Fibroblast of gingiva (primary cell): Measurements from ENCODE around the gene SLIT3.
"Not testable (repeated sequence)": the region's sequence is repeated elsewhere in the genome, so short reads cannot be mapped to it uniquely, and the experiment has no call there.

ENCODE experiments used
- DNase-seq: peaks from one replicate; pipeline ENCODE4 v3.0.0-alpha.2; 2011; ENCODE audit warnings: low read depth

The SLIT3 gene

DNA sequence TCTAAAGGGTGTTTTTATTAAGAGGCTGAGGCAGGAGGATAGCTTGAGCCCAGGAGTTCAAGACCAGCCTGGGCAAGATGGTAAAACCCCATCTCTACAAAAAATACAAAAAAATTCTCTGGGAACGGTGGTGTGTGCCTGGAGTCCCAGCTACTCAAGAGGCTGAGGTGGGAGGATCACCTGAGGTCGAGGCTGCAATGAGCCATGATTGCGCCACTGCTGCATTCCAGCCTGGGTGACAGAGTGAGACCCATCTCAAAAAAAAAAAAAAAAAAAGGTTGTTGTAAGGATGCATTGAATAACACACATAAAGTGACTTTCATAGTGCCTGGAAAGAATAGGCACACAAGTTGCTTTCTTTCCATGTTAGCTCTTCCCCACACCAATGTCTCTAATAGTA, 662.1 kb downstream of the SLIT3 start:
- DNase-seq, result not testable (repeated sequence)

DNA sequence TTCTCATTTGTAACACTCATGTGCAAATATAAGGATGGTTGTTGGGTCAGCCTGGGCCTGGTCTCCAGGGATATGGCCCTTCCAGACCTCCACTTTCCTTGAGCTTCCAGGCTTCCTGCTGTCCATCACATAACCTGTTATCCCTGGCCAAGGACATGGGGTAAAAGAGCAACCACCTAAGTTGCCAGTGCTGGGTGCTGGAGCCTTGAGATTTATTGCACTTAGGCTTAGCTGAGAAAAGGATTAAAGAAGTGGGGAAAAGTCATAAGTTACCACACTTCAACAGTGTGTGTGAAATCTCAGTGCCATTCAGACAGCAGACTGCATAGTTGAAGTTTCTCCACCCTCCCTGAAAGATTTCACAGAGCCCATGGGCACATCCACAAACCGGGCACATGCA, 663.1 kb downstream of the SLIT3 start:
- DNase-seq, result no peak

DNA sequence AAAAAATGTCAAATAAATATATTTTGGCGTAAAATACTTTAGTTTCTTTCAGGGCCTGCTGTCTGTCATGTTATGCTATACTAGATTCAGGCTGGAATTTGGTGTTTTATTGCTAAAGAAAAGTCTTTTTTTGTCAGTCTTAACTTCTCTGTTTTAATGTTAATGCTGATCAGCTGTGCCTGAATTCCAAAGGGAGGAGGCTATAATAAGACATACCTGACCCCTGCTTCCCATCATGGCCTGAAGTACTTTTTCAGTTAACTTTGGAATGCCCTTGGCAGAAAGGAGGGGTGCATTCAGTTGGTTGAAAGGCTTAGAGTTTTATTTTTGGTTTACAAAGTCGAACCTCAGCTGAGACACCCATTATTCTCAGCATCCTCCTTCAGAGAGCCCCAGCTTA, 663.7 kb downstream of the SLIT3 start:
- no peak for DNase-seq

DNA sequence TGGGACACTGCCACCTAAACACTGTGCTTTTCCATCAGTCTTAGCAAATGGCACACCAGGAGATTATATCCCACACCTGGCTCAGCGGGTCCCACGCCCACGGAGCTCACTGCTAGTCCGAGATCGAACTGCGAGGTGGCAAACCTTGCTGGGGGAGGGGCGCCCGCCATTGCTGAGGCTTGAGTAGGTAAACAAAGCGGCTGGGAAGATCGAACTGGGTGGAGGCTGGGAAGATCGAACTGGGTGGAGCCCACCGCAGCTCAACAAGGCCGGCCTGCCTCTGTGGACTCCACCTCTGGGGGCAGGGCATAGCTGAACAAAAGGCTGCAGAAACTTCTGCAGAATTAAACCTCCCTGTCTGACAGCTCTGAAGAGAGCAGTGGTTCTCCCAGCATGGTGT, 670.0 kb downstream of the SLIT3 start:
- DNase-seq, result not testable (repeated sequence)

DNA sequence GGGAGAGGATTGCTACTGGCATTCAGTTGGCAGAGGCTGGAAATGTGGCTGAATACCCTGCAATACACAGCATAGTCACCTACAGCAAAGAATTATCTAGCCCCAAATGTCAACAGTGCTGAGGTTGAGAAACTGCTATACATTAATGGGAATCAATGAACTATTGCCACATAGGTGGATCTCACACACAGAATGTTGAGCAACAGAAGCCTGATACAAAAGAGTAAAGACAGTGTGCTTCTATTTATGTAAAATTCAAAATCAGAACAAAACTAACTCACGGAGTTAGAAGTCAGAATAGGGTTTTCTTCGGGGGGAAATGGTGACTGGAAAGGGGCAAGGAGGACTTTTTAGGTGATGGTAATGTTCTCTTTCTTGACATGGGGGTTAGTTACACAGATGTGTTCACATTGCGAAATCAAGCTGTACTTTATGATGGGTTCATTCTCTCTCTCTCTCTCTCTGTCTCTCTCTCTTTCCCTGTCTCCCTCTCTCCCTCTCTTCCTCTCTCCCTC, 676.0 kb downstream of the SLIT3 start:
- DNase-seq, result peak; percentile 11

DNA sequence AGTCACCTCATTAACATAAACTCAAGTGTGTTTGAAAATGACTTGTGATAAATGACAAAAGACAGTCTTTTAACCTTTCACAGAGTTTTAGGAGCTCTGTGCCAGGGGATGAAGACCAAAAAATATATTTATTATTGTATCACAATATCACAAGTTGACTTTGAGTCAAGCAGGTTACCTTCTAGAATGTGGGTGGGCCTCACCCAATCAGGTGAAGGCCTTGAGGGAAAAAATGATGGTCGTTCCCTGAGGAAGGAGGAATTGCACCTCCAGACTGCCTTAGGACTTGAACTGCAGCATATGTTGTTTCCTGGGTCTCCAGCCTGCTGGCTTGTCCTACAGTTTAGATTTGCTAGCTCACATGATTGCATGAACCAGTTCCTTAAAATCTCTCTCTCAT, 680.1 kb downstream of the SLIT3 start:
- no peak for DNase-seq

DNA sequence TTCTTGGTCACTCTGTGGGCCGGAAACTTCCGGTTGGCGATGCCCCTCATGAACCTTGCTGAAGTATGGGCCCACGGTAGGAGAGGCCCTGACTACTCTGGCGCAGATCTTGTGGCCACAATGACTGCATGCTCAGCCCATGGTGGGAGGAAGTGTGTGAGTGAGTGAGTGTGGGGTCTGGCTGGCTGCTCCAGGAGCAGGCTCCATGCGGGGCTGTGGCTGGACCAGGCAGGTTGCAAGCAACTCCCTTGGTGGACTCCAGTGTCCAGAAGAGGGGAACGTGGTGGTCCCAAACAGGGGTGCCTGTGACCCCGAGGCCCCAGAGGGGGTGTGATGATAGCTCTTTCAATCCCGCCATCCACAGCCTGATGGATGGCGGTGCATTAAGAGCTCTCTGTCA, 686.3 kb downstream of the SLIT3 start:
- DNase-seq, result no peak

DNA sequence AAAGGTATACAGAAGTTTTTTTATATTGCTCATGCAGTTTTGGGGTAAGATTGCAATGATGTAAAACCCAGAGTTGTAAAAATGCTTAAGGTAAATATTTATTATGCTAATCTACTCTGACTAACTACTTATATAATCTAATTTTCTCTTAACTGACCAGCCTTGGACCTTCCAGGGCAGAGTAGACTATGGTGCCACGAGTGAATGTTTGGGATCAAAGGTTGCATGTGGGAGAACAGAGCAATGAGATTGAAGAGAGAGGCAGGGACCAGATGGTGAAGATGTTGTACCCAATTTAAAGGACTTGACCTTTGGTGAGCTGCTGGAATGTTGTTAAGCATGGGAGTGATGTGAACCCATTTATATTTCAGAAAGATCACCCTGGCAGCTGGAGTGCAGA, 686.9 kb downstream of the SLIT3 start:
- no peak for DNase-seq

DNA sequence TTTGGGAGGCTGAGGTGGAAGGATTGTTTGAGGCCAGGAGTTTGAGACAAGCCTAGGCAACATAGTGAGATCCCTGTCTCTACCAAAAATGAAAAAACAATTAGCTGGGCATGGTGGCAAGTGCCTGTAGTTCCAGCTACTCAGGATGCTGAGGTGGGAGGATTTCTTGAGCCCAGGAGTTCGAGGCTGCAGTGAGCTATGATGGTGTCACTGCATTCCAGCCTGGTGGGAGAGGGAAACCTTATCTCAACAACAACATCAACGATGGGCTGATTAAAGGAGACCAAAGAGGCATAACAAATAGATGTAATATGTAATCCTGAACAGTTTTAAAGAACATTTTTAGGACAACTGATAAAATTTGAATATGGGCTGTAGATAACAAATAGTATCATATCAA, 687.5 kb downstream of the SLIT3 start:
- DNase-seq, result no peak

DNA sequence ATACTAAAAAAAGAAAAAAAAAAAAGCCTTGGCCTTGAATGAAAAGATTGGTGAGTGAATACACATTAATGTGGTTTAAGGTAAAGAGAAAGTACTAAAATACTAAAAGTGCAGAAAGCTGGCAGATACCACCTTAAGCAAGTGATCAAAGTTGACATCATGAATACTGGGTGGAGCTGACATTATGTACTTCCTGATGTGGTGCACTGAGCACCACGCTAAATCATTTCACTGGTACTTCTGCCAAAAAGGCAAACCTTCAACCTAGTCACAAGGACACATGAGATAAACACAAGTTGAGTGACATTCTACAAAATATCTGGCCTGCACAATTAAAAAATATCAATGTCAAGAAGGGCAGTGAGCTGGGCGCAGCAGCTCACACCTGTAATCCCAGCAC, 687.9 kb downstream of the SLIT3 start:
- no peak for DNase-seq

DNA sequence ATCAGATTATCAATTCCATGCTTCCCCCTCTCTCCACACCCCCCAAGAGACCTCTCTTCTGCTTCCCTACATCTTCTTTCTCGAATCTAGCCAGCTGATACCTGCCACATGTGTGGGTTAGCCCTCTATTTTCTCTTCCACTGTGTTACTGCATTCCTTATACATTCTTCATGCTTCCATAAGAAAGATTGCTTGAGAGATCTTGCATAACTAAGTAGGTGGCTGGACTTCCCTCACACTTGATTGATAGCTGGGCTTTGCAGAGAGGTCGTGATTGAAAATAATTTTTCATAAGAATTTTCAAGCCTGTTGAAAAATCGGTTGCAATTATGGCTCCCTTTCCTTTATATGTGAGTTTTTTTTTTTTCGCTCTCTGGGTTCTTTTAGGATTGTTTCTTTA, 688.8 kb downstream of the SLIT3 start:
- no peak for DNase-seq
